Skeletal muscle tissue (tissue), 4 donors: Measurements from ENCODE around the gene APOH. TPM values are rescaled to one million over a fixed set of nuclear protein-coding genes. Genes with fewer than 3 reads are reported as not detected.

Experiments used
- H3K27ac ChIP-seq: one replicate; pipeline ENCODE4 v1.7.0; 2013; ENCODE audit warnings: mild to moderate bottlenecking, low read depth, low read length, inconsistent platforms
- H3K27me3 ChIP-seq, 3 donors: one replicate each; pipeline ENCODE4 v1.7.0; 2013; ENCODE audit warnings: low read length in 3 of 3; ENCODE audit not compliant: control insufficient read depth in 3 of 3, insufficient read depth in 3 of 3
- H3K36me3 ChIP-seq, 3 donors: one replicate each; pipeline ENCODE4 v1.7.0; 2013; ENCODE audit warnings: low read length in 3 of 3; ENCODE audit not compliant: control insufficient read depth in 3 of 3, insufficient read depth in 3 of 3
- H3K4me1 ChIP-seq, 3 donors: one replicate each; pipeline ENCODE4 v1.7.0; 2013; ENCODE audit warnings: low read length in 3 of 3, mild to moderate bottlenecking in 3 of 3; ENCODE audit not compliant: control insufficient read depth in 3 of 3, insufficient read depth in 3 of 3
- H3K4me3 ChIP-seq, 3 donors: one replicate each; pipeline ENCODE4 v1.7.0; 2013; ENCODE audit warnings: low read length in 3 of 3
- H3K9ac ChIP-seq, 3 donors: one replicate each; pipeline ENCODE4 v1.7.0; 2013; ENCODE audit warnings: low read length in 3 of 3, mild to moderate bottlenecking in 3 of 3, moderate library complexity in 2 of 3, low read depth in 1 of 3
- H3K9me3 ChIP-seq, 3 donors: one replicate each; pipeline ENCODE4 v1.7.0; 2013; ENCODE audit warnings: low read length in 3 of 3; ENCODE audit not compliant: control insufficient read depth in 3 of 3
- total RNA-seq: library from RNA; depleted of rRNA; stranded (reverse); fragments of >200 nt; gene quantifications from one replicate; pipeline ENCODE4 v1.2.3, GENCODE V29; 2014
- donor health status: Osteomylitis.

APOH gene
- total RNA-seq, 1 donor from 2014 or later, result 2.1 TPM

- no peaks in the 10 kb centered on the region for H3K27me3 ChIP-seq
- no peaks in the 10 kb centered on the region for H3K9me3 ChIP-seq
- H3K27ac ChIP-seq, result no peak overlapping the region
- H3K4me1 ChIP-seq, result no peaks in the 10 kb centered on the region
- H3K36me3 ChIP-seq, result no peaks in the 10 kb centered on the region
- H3K4me3 ChIP-seq, result no peak overlapping the region
- H3K9ac ChIP-seq, result no peak overlapping the region
Observed at GRCh38 chr17:66200685-66201092, 28.5 kb downstream of the APOH start.

- Histone ChIP-seq H3K27ac (no peak overlapping the region), H3K9ac (no peak overlapping the region), H3K4me1 (no peaks in the 10 kb centered on the region), H3K27me3 (no peaks in the 10 kb centered on the region), H3K4me3 (no peak overlapping the region), H3K36me3 (no peaks in the 10 kb centered on the region), H3K9me3 (no peaks in the 10 kb centered on the region)
Observed at GRCh38 chr17:66198242-66198641, 31.0 kb downstream of the APOH start.

- H3K4me3 ChIP-seq, result peak overlapping the region; percentile 81 to 85 (median 85)
- H3K9ac ChIP-seq, result peak overlapping the region; percentile 20 to 89 (median 86)
- no peaks in the 10 kb centered on the region for H3K36me3 ChIP-seq
- H3K4me1 ChIP-seq, result peaks cover 3 to 9% (median 5%) of the 10 kb centered on the region in 3 donors
- no peaks in the 10 kb centered on the region for H3K9me3 ChIP-seq
- H3K27ac ChIP-seq, result peak overlapping the region; percentile 83
- H3K27me3 ChIP-seq, result no peaks in the 10 kb centered on the region
Observed at GRCh38 chr17:66192378-66192687, 36.9 kb downstream of the APOH start.

- Histone ChIP-seq H3K27me3 (no peaks in the 10 kb centered on the region), H3K4me3 (peak within 1 kb of the TSS; percentile 81 to 85 (median 85)), H3K9ac (peak within 1 kb of the TSS; percentile 86 to 89 (median 89)), H3K9me3 (no peaks in the 10 kb centered on the region), H3K27ac (peak within 1 kb of the TSS; percentile 83), H3K4me1 (peaks cover 3 to 9% (median 5%) of the 10 kb centered on the region in 3 donors), H3K36me3 (no peaks in the 10 kb centered on the region)
Observed at GRCh38 chr17:66191593-66192377, 37.4 kb downstream of the APOH start, which contains the start of gene CEP112. Gene CEP112, minus strand, starts transcription at chr17:66192133.

- Histone ChIP-seq H3K36me3 (no peaks in the 10 kb centered on the region), H3K4me3 (peak overlapping the region; percentile 81 to 85 (median 85)), H3K27ac (peak overlapping the region; percentile 83), H3K4me1 (peaks cover 3 to 9% (median 5%) of the 10 kb centered on the region in 3 donors), H3K27me3 (no peaks in the 10 kb centered on the region), H3K9me3 (no peaks in the 10 kb centered on the region), H3K9ac (peak overlapping the region; percentile 86 to 89 (median 89))
Observed at GRCh38 chr17:66190738-66191592, 38.2 kb downstream of the APOH start.

- Histone ChIP-seq H3K36me3 (peaks cover 0 to 2% (median under 1%) of the 10 kb centered on the region in 3 donors), H3K4me1 (peaks cover 3 to 9% (median 5%) of the 10 kb centered on the region in 3 donors), H3K4me3 (no peak overlapping the region), H3K27ac (no peak overlapping the region), H3K9me3 (no peaks in the 10 kb centered on the region), H3K9ac (no peak overlapping the region), H3K27me3 (no peaks in the 10 kb centered on the region)
Observed at GRCh38 chr17:66187718-66188117, 41.5 kb downstream of the APOH start.

- peaks cover 3 to 6% (median 5%) of the 10 kb centered on the region in 3 donors for H3K4me1 ChIP-seq
- H3K27ac ChIP-seq, result no peak overlapping the region
- peaks cover 3 to 14% (median 13%) of the 10 kb centered on the region in 3 donors for H3K36me3 ChIP-seq
- no peak overlapping the region for H3K4me3 ChIP-seq
- H3K9me3 ChIP-seq, result no peaks in the 10 kb centered on the region
- no peak overlapping the region for H3K9ac ChIP-seq
- H3K27me3 ChIP-seq, result no peaks in the 10 kb centered on the region
Observed at GRCh38 chr17:66185862-66186261, 43.4 kb downstream of the APOH start.

GRCh38 chr17:66184392-66184791 lies 44.8 kb downstream of the APOH start:
- no peak overlapping the region for H3K9ac ChIP-seq
- H3K27me3 ChIP-seq, result no peaks in the 10 kb centered on the region
- no peak overlapping the region for H3K4me3 ChIP-seq
- no peaks in the 10 kb centered on the region for H3K9me3 ChIP-seq
- H3K4me1 ChIP-seq, result no peaks in the 10 kb centered on the region
- H3K27ac ChIP-seq, result no peak overlapping the region
- peaks cover 3 to 14% (median 13%) of the 10 kb centered on the region in 3 donors for H3K36me3 ChIP-seq

- H3K27me3 ChIP-seq, result no peaks in the 10 kb centered on the region
- no peak overlapping the region for H3K9ac ChIP-seq
- no peaks in the 10 kb centered on the region for H3K9me3 ChIP-seq
- H3K27ac ChIP-seq, result no peak overlapping the region
- no peaks in the 10 kb centered on the region for H3K4me1 ChIP-seq
- H3K4me3 ChIP-seq, result no peak overlapping the region
- H3K36me3 ChIP-seq, result peaks cover 3 to 14% (median 13%) of the 10 kb centered on the region in 3 donors
Observed at GRCh38 chr17:66183529-66183928, 45.7 kb downstream of the APOH start.

GRCh38 chr17:66178642-66179041 lies 50.6 kb downstream of the APOH start:
- H3K36me3 ChIP-seq, result peaks cover 3 to 17% (median 14%) of the 10 kb centered on the region in 3 donors
- no peak overlapping the region for H3K4me3 ChIP-seq
- no peaks in the 10 kb centered on the region for H3K9me3 ChIP-seq
- H3K9ac ChIP-seq, result no peak overlapping the region
- H3K4me1 ChIP-seq, result no peaks in the 10 kb centered on the region
- H3K27ac ChIP-seq, result no peak overlapping the region
- H3K27me3 ChIP-seq, result no peaks in the 10 kb centered on the region
